Esophagus muscularis mucosa (tissue), 4 donors: ENCODE results near the gene ANK2.

ENCODE experiments used
- CTCF ChIP-seq, 3 experiments: fragments of 200-600 bp in 2 of 3; fragments of 450-650 bp in 1 of 3; sonication (generic) in 2 of 3; IDR thresholded peaks; one replicate each; pipeline ENCODE4 v1.5.1; 2017 to 2019; ENCODE audit warnings: antibody characterized with exemption in 3 of 3, mild to moderate bottlenecking in 2 of 3, moderate library complexity in 1 of 3
- EP300 ChIP-seq: sonication (generic); formaldehyde crosslinking; IDR thresholded peaks from one replicate; pipeline ENCODE4 v1.6.1; 2017; ENCODE audit warnings: antibody characterized with exemption
- POLR2A ChIP-seq: fragments of 450-650 bp; IDR thresholded peaks from one replicate; pipeline ENCODE4 v1.6.1; 2017; ENCODE audit warnings: antibody characterized with exemption, moderate library complexity, mild to moderate bottlenecking, low read depth

DNA sequence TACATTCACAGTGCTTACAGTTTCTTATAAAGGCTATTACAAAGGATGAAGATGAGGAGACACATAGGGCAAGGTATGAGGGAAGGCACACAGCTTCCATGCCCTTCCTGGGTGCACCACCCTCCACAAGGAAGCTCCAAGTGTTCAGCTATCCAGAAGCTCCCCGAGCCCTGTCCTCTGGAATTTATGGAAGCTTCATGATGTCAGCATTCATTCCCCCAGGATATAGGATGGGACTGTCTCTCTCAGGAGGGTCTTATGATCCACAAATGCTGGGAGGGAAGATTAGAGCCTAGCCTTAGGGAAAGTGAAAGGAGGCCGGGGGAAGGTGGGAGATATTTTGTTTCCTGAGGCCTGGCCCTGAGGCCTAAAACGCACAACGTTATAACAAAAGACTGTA, 236.0 kb downstream of the ANK2 start:
- TF ChIP-seq CTCF (IDR thresholded peaks at IDR 0.05) = no peak
- TF ChIP-seq EP300 = no peak
- TF ChIP-seq POLR2A = no peak
